Measurements from ENCODE around the gene MSTO1.
"Not testable (repeated sequence)": the region's sequence is repeated elsewhere in the genome, so short reads cannot be mapped to it uniquely, and the experiment has no call there.

Gene MSTO1

GRCh38 chr1:155598842-155599331 is 11.1 kb upstream of the MSTO1 start:
- CTCF ChIA-PET = interaction anchor here (0.7 to 2.8 kb wide), 6 partner anchors 9 to 426 kb away, joined by 3 to 27 read pairs (median 3); partner anchors contain the start of gene KRTCAP2
- peak overlapping the region; percentile 8 for H3K4me3 ChIP-seq (ENCODE audit: low read depth, low read length)
- DNase-seq (ENCODE audit: low read depth, low spot score) = peak; percentile 2
- POLR2A ChIA-PET = interaction anchor here (0.6 kb wide), 1 partner anchor 19 kb away, joined by 3 read pairs; no protein-coding TSS in a partner anchor
- TF ChIP-seq CTCF (IDR thresholded peaks at IDR 0.05; ENCODE audit: insufficient read depth, low read length, missing control alignments) = no peak

DNA sequence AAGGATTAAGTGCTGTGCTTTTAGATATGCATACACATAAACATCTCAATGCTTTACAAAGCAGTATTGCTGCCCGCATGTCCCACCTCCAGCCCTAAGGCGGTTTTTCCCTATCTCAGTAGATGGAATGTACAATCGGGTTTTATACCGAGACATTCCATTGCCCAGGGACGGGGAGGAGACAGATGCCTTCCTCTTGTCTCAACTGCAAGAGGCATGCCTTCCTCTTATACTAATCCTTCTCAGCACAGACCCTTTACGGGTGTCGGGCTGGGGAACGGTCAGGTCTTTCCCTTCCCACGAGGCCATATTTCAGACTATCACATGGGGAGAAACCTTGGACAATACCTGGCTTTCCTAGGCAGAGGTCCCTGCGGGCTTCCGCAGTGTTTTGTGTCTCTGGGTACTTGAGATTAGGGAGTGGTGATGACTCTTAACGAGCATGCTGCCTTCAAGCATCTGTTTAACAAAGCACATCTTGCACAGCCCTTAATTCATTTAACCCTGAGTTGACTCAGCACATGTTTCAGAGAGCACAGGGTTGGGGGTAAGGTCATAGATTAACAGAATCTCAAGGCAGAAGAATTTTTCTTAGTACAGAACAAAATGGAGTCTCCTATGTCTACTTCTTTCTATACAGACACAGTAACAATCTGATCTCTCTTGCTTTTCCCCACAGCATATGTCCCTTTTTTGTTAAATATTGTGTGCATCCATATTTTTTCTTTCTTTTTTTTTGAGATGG is 10.0 kb upstream of the MSTO1 start:
- DNase-seq (ENCODE audit: low read depth, low spot score); POLR2A ChIA-PET; H3K4me3 ChIP-seq (ENCODE audit: low read depth, low read length): not testable (repeated sequence)
- CTCF ChIA-PET = interaction anchor here (1.2 kb wide), 1 partner anchor 348 kb away, joined by 3 read pairs; no protein-coding TSS in a partner anchor

DNA sequence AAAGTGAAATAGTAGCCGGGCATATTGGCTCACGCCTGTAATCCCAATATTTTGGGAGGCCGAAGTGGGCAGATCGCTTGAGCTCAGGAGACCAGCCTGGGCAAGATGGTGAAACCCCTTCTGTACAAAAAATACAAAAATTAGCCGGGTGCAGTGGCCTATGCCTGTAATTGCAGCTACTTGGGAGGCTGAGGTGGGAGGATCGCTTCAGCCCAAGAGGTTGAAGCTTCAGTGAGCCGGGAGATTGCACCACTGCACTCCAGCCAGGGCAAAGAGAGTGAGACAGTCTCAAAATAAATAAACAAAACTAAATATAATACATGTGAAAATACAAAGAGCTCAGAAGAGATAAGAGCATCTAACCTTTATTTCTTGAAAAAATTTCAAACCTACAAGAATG is 2.3 kb upstream of the MSTO1 start:
- ChIA-PET POLR2A (no interaction called here), CTCF (interaction anchor here (1.5 kb wide), 2 partner anchors 15 to 357 kb away, joined by 4 to 6 read pairs; no protein-coding TSS in a partner anchor)
- DNase-seq (ENCODE audit: low read depth, low spot score) = no peak
- no peak for TF ChIP-seq CTCF (IDR thresholded peaks at IDR 0.05; ENCODE audit: insufficient read depth, low read length, missing control alignments)
- no peak overlapping the region for H3K4me3 ChIP-seq (ENCODE audit: low read depth, low read length)

- no peak overlapping the region for H3K4me3 ChIP-seq (ENCODE audit: low read depth, low read length)
- DNase-seq (ENCODE audit: low read depth, low spot score) = no peak
- no peak for TF ChIP-seq CTCF (IDR thresholded peaks at IDR 0.05; ENCODE audit: insufficient read depth, low read length, missing control alignments)
- POLR2A ChIA-PET = no interaction called here
- CTCF ChIA-PET = interaction anchor here (0.8 to 1.1 kb wide), 3 partner anchors 354 to 364 kb away, joined by 3 read pairs; partner anchors contain the start of gene ENTREP3
Observed at GRCh38 chr1:155608888-155609225, 1.2 kb upstream of the MSTO1 start.

DNA sequence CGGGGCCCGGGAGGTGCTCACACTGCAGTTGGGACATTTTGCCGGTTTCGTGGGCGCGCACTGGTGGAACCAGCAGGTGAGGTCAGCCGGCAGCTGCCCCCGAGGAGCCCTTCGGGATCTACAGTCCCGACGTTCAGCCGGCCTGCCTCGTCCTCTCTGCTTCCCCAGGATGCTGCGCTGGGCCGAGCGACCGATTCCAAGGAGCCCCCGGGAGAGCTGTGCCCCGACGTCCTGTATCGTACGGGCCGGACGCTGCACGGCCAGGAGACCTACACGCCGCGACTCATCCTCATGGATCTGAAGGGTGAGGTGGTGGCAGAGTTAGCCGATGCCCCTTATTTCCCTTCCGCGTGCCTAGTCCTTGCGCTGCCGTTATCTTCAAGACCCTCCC is 234 bp downstream of the MSTO1 start:
- DNase-seq (ENCODE audit: low read depth, low spot score); POLR2A ChIA-PET; CTCF ChIA-PET: not testable (repeated sequence)
- peak overlapping the region; percentile 55 for H3K4me3 ChIP-seq (ENCODE audit: low read depth, low read length)

- CTCF ChIA-PET = not testable (repeated sequence)
Observed at GRCh38 chr1:155613226-155613625, 3.2 kb downstream of the MSTO1 start.

DNA sequence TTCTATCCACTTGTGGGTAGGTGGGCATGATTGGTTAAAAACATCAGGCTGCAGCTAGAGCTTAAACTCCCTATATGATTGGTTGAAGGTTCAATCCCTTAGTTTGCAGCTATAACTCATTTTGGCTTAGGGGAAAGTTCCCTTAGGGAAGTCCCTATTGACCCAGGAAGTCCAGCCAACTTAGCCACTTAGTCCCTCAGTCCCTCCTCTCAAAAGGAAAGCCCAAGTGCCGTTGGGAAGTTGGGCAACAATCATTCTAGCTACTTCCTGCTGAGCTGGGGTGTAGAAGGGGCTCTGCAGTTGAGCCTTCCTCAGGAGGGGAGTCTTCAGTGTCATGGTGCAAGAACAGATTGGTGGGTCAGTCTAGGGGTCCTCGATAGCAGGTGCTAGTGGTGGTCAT is 12.2 kb downstream of the MSTO1 start:
- DNase-seq (ENCODE audit: low read depth, low spot score) = no peak
- TF ChIP-seq CTCF (IDR thresholded peaks at IDR 0.05; ENCODE audit: insufficient read depth, low read length, missing control alignments) = no peak
- H3K4me3 ChIP-seq (ENCODE audit: low read depth, low read length) = no peak overlapping the region
- CTCF ChIA-PET = interaction anchor here (1.6 kb wide), 1 partner anchor 372 kb away, joined by 4 read pairs; no protein-coding TSS in a partner anchor
- POLR2A ChIA-PET = no interaction called here

More at GRCh38 chr1:155613226-155613625, 3.2 kb downstream of the MSTO1 start:
- H3K4me3 ChIP-seq (ENCODE audit: low read depth, low read length); POLR2A ChIA-PET; DNase-seq (ENCODE audit: low read depth, low spot score): not testable (repeated sequence)

DNA sequence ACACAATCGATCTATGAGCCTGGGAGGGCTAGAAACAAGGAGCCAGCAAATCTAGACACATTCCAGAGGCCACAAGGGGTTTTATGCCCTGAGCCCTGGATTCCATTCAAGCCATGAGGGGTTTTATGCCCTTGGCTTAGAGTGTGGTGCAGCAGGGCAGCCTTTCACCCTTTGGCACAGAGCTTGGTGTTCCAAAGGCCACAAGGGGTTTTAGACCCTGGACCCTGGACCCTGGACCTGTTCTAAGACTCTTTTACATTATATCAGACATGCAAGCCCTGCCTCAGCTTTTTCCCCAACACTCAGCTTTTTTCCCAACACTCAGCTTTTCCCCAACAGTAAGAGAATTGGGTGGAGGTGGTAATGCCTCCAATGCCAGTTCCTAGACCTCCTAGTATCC is 13.3 kb downstream of the MSTO1 start:
- H3K4me3 ChIP-seq (ENCODE audit: low read depth, low read length) = no peak overlapping the region
- ChIA-PET POLR2A (no interaction called here), CTCF (interaction anchor here (1.6 kb wide), 1 partner anchor 373 kb away, joined by 4 read pairs; no protein-coding TSS in a partner anchor)
- no peak for TF ChIP-seq CTCF (IDR thresholded peaks at IDR 0.05; ENCODE audit: insufficient read depth, low read length, missing control alignments)
- no peak for DNase-seq (ENCODE audit: low read depth, low spot score)

DNA sequence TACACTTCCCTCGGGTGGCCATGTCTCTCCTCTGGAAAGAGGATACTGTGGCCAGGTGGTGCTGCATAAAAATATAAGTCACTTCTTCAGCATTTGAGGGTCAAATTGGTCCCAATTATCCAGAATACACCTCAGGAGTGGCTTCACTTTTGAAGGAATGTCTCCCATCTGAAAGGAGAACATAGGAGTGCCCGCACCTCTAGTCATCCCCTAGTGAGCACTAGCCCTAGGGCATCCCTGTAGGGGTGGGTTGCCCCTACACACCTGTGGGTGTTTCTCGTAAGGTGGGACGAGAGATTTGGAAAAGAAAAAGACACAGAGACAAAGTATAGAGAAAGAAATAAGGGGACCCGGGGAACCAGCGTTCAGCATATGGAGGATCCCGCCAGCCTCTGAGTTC is 16.4 kb downstream of the MSTO1 start:
- H3K4me3 ChIP-seq (ENCODE audit: low read depth, low read length); DNase-seq (ENCODE audit: low read depth, low spot score); POLR2A ChIA-PET; CTCF ChIA-PET: not testable (repeated sequence)
